ENCODE measurements around the gene ACTR1A. TPM values are rescaled to one million over a fixed set of nuclear protein-coding genes. Genes with fewer than 3 reads are reported as not detected.

Gene ACTR1A
- total and polyA plus RNA-seq, 2 donors (not counting 1 experiment from before 2014, with no cell fraction given): 38.3 to 58.3 TPM

DNA sequence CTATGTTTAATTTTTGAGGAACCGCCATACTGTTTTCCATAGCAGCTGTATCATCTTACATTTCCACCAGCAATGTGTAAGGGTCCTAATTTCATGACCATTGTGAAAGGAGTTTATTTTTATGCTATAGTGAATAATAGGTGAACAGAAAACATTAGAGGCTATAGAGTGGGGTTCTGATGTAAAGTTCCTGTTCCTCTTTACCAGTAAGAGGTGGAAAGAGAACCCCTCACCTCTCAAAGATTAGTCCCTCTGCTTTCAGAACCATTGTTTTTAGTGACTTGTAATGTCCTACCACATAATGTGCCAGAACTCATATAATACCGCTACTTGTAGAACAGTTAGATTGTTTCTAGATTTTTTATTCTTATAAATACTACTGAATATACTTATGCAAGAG, 35.4 kb upstream of the ACTR1A start:
- Histone ChIP-seq H3K4me3 (ENCODE audit: control extremely low read depth in 1 of 5, extremely low read depth in 1 of 5, insufficient read depth in 1 of 5, low read depth in 2 of 5, low read length in 4 of 5) (no peak overlapping the region), H3K79me2 (ENCODE audit: control insufficient read depth, insufficient read depth, low read length) (peaks cover 5% of the 10 kb centered on the region), H3K4me1 (ENCODE audit: control insufficient read depth in 2 of 2, insufficient read depth in 2 of 2, low read length in 2 of 2) (peaks cover 5 to 8% of the 10 kb centered on the region in 2 donors), H3K9ac (ENCODE audit: low read length) (no peak overlapping the region), H3K9me3 (ENCODE audit: control extremely low read depth in 1 of 3, control insufficient read depth in 2 of 3, insufficient read depth in 1 of 3, low read length in 2 of 3) (no peaks in the 10 kb centered on the region), H4K20me1 (ENCODE audit: control insufficient read depth, insufficient read depth, low read length, poor library complexity, severe bottlenecking) (no peaks in the 10 kb centered on the region), H3K27me3 (replicated peaks in 1 of 4; ENCODE audit: control extremely low read depth in 1 of 4, control insufficient read depth in 3 of 4, insufficient read depth in 4 of 4, low read length in 3 of 4) (no peaks in the 10 kb centered on the region), H2AFZ (ENCODE audit: insufficient read depth, low read depth, low read length, poor library complexity, severe bottlenecking) (no peak overlapping the region), H3K27ac (ENCODE audit: low read length in 2 of 2) (no peak overlapping the region), H3K36me3 (replicated peaks in 1 of 2; ENCODE audit: control extremely low read depth in 1 of 2, control insufficient read depth in 1 of 2, extremely low read depth in 1 of 2, insufficient read depth in 2 of 2, low read length in 1 of 2) (no peaks in the 10 kb centered on the region), H3K4me2 (replicated peaks; ENCODE audit: low read depth, low read length, poor library complexity, severe bottlenecking) (no peak overlapping the region)
- ChIA-PET POLR2A (interaction anchor here (0.5 kb wide), 1 partner anchor 8 kb away, joined by 8 read pairs; no protein-coding TSS in a partner anchor), CTCF (no interaction called here)
- intact Hi-C loops (cut with micrococcal nuclease): no loop called here
- no peak for DNase-seq
- no peaks in the 10 kb centered on the region for H3K27me3 Mint-ChIP-seq
- no peak overlapping the region for H3K4me3 Mint-ChIP-seq
- H3K4me1 Mint-ChIP-seq: peaks cover 18% of the 10 kb centered on the region
- H3K27ac Mint-ChIP-seq: no peak overlapping the region
- no peak for TF ChIP-seq EZH2 (IDR thresholded peaks at IDR 0.05; ENCODE audit: borderline replicate concordance, insufficient read depth, low read depth, low read length, poor library complexity, severe bottlenecking)
- TF ChIP-seq, protein P1, sequence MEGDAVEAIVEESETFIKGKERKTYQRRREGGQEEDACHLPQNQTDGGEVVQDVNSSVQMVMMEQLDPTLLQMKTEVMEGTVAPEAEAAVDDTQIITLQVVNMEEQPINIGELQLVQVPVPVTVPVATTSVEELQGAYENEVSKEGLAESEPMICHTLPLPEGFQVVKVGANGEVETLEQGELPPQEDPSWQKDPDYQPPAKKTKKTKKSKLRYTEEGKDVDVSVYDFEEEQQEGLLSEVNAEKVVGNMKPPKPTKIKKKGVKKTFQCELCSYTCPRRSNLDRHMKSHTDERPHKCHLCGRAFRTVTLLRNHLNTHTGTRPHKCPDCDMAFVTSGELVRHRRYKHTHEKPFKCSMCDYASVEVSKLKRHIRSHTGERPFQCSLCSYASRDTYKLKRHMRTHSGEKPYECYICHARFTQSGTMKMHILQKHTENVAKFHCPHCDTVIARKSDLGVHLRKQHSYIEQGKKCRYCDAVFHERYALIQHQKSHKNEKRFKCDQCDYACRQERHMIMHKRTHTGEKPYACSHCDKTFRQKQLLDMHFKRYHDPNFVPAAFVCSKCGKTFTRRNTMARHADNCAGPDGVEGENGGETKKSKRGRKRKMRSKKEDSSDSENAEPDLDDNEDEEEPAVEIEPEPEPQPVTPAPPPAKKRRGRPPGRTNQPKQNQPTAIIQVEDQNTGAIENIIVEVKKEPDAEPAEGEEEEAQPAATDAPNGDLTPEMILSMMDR (IDR thresholded peaks at IDR 0.05): no peak
- no peak for ATAC-seq (ENCODE audit: low read depth)
- WGBS (ENCODE audit: insufficient coverage): no CpG with 5 or more reads among the region's 2 CpGs
- H3K9me3 Mint-ChIP-seq (ENCODE audit: insufficient read depth): no peaks in the 10 kb centered on the region

DNA sequence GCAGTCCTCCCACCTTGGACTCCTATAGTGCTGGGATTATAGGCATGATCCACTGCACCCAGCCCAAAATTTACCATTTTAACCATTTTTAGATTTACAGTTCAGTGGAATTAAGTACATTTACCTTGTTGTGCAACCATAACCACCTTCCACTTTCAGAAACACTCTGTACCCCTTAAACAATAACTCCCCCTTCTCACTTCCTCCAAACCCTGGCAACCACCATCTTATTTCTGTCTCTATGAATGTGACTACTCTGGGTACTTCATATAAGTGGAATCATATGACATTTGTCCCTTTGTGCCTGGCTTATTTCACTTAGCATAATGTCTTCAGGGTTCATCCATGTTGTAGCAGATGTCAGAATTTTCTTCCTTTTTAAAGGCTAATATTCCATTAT, 34.9 kb upstream of the ACTR1A start:
- TF ChIP-seq, protein P1 (IDR thresholded peaks at IDR 0.05): no peak
- TF ChIP-seq EZH2 (IDR thresholded peaks at IDR 0.05; ENCODE audit: borderline replicate concordance, insufficient read depth, low read depth, low read length, poor library complexity, severe bottlenecking): no peak
- Histone ChIP-seq H3K79me2 (ENCODE audit: control insufficient read depth, insufficient read depth, low read length) (peaks cover 5% of the 10 kb centered on the region), H3K4me2 (replicated peaks; ENCODE audit: low read depth, low read length, poor library complexity, severe bottlenecking) (no peak overlapping the region), H3K27me3 (replicated peaks in 1 of 4; ENCODE audit: control extremely low read depth in 1 of 4, control insufficient read depth in 3 of 4, insufficient read depth in 4 of 4, low read length in 3 of 4) (no peaks in the 10 kb centered on the region), H3K9me3 (ENCODE audit: control extremely low read depth in 1 of 3, control insufficient read depth in 2 of 3, insufficient read depth in 1 of 3, low read length in 2 of 3) (no peaks in the 10 kb centered on the region), H2AFZ (ENCODE audit: insufficient read depth, low read depth, low read length, poor library complexity, severe bottlenecking) (no peak overlapping the region), H3K9ac (ENCODE audit: low read length) (no peak overlapping the region), H3K4me3 (ENCODE audit: control extremely low read depth in 1 of 5, extremely low read depth in 1 of 5, insufficient read depth in 1 of 5, low read depth in 2 of 5, low read length in 4 of 5) (no peak overlapping the region), H3K4me1 (ENCODE audit: control insufficient read depth in 2 of 2, insufficient read depth in 2 of 2, low read length in 2 of 2) (peaks cover 5 to 8% of the 10 kb centered on the region in 2 donors), H3K27ac (ENCODE audit: low read length in 2 of 2) (no peak overlapping the region), H3K36me3 (replicated peaks in 1 of 2; ENCODE audit: control extremely low read depth in 1 of 2, control insufficient read depth in 1 of 2, extremely low read depth in 1 of 2, insufficient read depth in 2 of 2, low read length in 1 of 2) (no peaks in the 10 kb centered on the region), H4K20me1 (ENCODE audit: control insufficient read depth, insufficient read depth, low read length, poor library complexity, severe bottlenecking) (no peaks in the 10 kb centered on the region)
- ChIA-PET POLR2A (no interaction called here), CTCF (no interaction called here)
- intact Hi-C loops (cut with micrococcal nuclease): no loop called here
- H3K4me1 Mint-ChIP-seq: peaks cover 18% of the 10 kb centered on the region
- H3K9me3 Mint-ChIP-seq (ENCODE audit: insufficient read depth): no peaks in the 10 kb centered on the region
- H3K4me3 Mint-ChIP-seq: no peak overlapping the region
- ATAC-seq (ENCODE audit: low read depth) (no peak), DNase-seq (no peak)
- H3K27me3 Mint-ChIP-seq: no peaks in the 10 kb centered on the region
- H3K27ac Mint-ChIP-seq: no peak overlapping the region
